Measurements from ENCODE around the gene DAO.

GRCh38 chr12:108831309-108831991 is 48.4 kb upstream of the DAO start:
- TF ChIP-seq CTCF (IDR thresholded peaks at IDR 0.05; ENCODE audit: low read depth, low read length) (no peak), POLR2A (IDR thresholded peaks at IDR 0.05; ENCODE audit: extremely low read depth, insufficient read length) (no peak), MAX (IDR thresholded peaks at IDR 0.05; ENCODE audit: low read depth, low read length) (no peak)
